A549 treated with AZD9567 at 1 μM for 4 hours (cell line): ENCODE data around the gene NRN1L. TPM values are rescaled to one million over a fixed set of nuclear protein-coding genes. Genes with fewer than 3 reads are reported as not detected.

Experiments
- total RNA-seq: library from RNA; stranded (reverse); fragments of 200-300 nt; extraction: Qiagen RNA extraction; gene quantifications from 5 replicates; pipeline ENCODE4 v1.2.3, GENCODE V29; 2022; ENCODE audit not compliant: insufficient read depth

The NRN1L gene
- total RNA-seq, result 0.29 to 0.37 TPM in 2 of 5 replicates, not detected in the others

GRCh38 chr16:67884684-67885083 lies at the start of gene NRN1L:
NRN1L (plus strand) TSS chr16:67884885; CDS start chr16:67884904, 19 bp downstream.

GRCh38 chr16:67841816-67842508 lies 42.7 kb upstream of the NRN1L start, which contains the start of gene THAP11:
THAP11 (plus strand) TSS chr16:67842320; CDS start chr16:67842555, 235 bp downstream.

GRCh38 chr16:67846320-67847063 lies 38.2 kb upstream of the NRN1L start, which contains the start of gene NUTF2:
NUTF2 (plus strand) TSS chr16:67846933; CDS start chr16:67865131, 18,198 bp downstream.

DNA sequence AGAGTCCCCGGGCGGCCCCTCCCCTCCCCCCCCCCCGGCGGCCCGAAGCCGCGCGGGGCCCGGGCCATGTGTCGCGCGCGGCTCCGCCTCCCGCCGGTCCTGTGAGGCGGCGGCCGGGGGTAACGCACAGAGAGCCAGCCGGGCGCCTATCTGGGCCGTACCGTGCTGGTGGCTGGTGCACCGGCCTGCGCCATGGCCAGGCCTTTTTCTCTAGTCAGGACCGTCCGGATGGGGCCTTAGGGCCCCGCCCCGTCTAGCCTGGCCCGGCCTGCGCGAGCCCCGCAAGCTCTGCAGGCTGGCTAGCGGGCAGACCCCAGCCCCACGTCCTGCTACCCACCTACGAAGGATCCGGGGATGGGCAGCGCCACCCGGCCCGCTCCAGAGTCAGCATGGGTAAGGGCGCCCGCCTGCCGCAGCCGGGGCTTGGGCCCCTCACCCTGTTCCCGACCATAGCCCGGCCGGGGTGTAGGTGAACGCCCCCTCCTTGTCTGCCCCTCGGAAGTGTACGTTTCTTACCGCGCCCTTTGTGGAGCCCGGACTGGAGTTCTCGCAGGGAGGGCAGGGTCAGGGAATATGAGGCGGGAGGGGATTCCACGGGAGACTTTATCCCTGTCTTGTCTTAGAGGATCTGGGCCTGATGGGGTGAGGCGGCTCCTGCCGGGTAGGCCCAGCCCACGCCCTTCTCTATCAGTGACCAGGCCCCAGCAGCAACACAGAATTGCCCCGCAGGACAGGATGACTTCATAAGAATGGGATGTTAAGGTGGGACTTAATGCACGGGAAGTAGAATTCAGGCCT lies 37.4 kb upstream of the NRN1L start, which contains the start of gene CENPT:
Gene CENPT (minus strand): TSS at position 630 of the 798 bp plus-strand sequence. CDS start 13,834 bp downstream, outside the sequence.

DNA sequence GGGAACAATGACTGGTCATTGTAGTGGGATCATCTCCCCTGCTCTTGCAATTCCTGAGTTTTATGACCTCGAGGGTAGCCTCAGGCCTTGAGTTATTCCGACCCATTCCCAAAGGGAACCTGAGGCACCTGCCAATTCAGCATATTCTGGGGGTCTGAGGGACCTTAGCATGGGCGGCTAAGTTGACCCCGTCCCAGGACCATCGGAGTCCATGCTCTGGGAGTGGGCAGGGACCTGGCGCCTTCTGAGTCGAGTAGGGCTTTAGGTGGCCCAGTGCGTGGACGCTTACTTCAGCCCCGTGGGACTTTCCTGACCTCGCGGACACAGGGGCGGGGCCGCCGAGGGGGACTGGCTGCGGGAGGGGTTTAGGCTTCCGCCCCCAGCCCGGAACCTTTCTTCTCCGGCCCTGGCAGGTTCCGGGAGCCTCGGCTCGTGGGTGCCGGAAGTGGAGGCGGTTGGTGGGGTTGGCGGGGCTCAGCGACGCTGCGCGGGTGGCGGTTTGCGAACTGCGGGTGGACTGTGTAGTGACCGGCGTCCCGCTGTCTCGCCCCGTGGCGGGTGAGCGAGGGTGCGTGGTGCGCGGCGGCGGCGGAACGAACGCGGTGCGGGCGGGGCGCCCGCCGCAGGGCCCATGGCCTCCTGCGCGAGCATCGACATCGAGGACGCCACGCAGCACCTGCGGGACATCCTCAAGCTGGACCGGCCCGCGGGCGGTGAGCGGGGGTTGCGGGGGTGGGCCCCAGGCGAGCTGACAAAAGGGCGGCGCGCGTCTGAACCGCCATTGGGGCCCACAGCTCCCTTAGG lies 11.9 kb upstream of the NRN1L start, which contains the start of gene EDC4:
Gene EDC4 (plus strand): TSS at position 422 of the 804 bp plus-strand sequence. CDS start 210 bp downstream, at position 632.

DNA sequence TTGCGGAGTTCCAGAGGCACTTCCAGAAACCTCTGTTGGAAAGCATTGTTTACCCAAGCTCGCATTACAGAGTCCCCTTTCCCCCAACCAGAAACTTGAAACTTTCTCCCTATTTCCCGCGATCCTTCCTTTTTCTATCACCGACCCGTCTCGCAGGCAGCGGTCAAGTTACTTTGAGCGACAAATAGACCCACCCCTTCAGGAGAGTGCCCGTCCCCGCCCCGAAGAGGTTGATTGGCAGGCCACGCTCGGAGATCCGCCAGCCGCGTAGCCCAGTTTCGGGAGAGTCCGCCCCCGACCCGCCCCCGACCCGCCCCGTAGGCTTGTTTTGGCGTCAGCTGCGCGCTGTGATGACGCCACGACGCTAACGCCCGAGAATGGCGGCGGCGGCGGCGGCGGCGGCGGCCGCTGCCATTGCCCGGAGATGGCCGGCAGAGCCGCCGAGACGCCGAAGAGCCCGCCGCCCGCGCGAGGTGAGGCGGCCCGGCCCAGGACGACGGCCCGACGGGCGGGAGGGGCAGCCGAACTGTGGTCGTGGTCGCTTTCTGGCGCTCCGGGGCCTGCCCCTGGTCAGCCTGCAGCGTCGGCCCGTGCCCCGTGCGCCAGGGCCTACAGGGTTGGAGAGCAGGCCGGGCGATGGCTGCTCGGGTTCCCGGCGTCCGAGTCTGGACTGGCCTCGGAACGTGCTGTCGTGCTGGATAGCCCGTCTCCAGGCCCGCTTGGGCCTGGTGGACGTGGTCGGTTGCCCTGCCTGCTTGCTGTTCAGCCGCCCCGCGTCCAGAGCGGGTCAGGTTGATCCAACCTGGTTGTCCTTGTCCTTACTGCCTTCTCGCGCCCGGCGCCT lies 8.4 kb downstream of the NRN1L start, which contains the start of gene PSKH1:
Gene PSKH1 (plus strand): TSS at position 356 of the 844 bp plus-strand sequence. CDS start 15,496 bp downstream, outside the sequence.

GRCh38 chr16:67931712-67932461 lies 47.2 kb downstream of the NRN1L start, which contains the start of gene CTRL:
CTRL (minus strand) TSS chr16:67931862; CDS start chr16:67931852, 10 bp downstream.

Other genes with a start within 250 kb of the NRN1L start
- 0.62 to 2.4 TPM (median 2.1 TPM) in 5 replicates for gene CARMIL2, start 239.7 kb upstream of the NRN1L start, total RNA-seq
- gene ACD, start 224.6 kb upstream of the NRN1L start, total RNA-seq, result 34.7 to 38.7 TPM (median 36.6 TPM) in 5 replicates
- 1.8 to 2.2 TPM (median 2.1 TPM) in 4 of 5 replicates, not detected in the other for gene PARD6A, start 223.9 kb upstream of the NRN1L start, total RNA-seq
- 3.3 to 12.0 TPM (median 10.3 TPM) in 5 replicates for gene ENKD1, start 218.1 kb upstream of the NRN1L start, total RNA-seq
- 0.10 to 0.20 TPM in 2 of 5 replicates, not detected in the others for gene C16orf86, start 218.1 kb upstream of the NRN1L start, total RNA-seq
- gene GFOD2, start 165.6 kb upstream of the NRN1L start, total RNA-seq, result 8.9 to 18.3 TPM (median 17.8 TPM) in 5 replicates
- gene RANBP10, start 78.3 kb upstream of the NRN1L start, total RNA-seq, result 9.5 to 10.9 TPM (median 10.2 TPM) in 5 replicates
- 0.33 to 0.85 TPM (median 0.43 TPM) in 4 of 5 replicates, not detected in the other for gene TSNAXIP1, start 78.0 kb upstream of the NRN1L start, total RNA-seq
- 23.4 to 41.0 TPM (median 38.1 TPM) in 5 replicates for gene THAP11, start 42.6 kb upstream of the NRN1L start, total RNA-seq
- gene NUTF2, start 38.0 kb upstream of the NRN1L start, total RNA-seq, result 234 to 376 TPM (median 237 TPM) in 5 replicates
- gene CENPT, start 37.2 kb upstream of the NRN1L start, total RNA-seq, result 27.5 to 32.3 TPM (median 31.8 TPM) in 5 replicates
- gene EDC4, start 11.8 kb upstream of the NRN1L start, total RNA-seq, result 38.5 to 68.1 TPM (median 65.8 TPM) in 5 replicates
- gene PSKH1, start 8.4 kb downstream of the NRN1L start, total RNA-seq, result 11.1 to 20.4 TPM (median 15.9 TPM) in 5 replicates
- gene CTRL, start 47.0 kb downstream of the NRN1L start, total RNA-seq, result 1.3 to 3.3 TPM (median 1.8 TPM) in 5 replicates
- gene PSMB10, start 52.0 kb downstream of the NRN1L start, total RNA-seq, result 33.9 to 55.6 TPM (median 53.0 TPM) in 5 replicates
- 3.2 to 14.0 TPM (median 12.7 TPM) in 5 replicates for gene LCAT, start 59.2 kb downstream of the NRN1L start, total RNA-seq
- 20.5 to 37.5 TPM (median 34.2 TPM) in 5 replicates for gene SLC12A4, start 83.8 kb downstream of the NRN1L start, total RNA-seq
- not detected in 5 replicates for gene DPEP3, start 95.6 kb downstream of the NRN1L start, total RNA-seq
- gene DPEP2, start 114.6 kb downstream of the NRN1L start, total RNA-seq, result not detected in 5 replicates
- not detected in 5 replicates for gene DPEP2NB, start 131.0 kb downstream of the NRN1L start, total RNA-seq
- gene DDX28, start 138.3 kb downstream of the NRN1L start, total RNA-seq, result 17.5 to 22.0 TPM (median 21.0 TPM) in 5 replicates
- 14.9 to 17.4 TPM (median 15.9 TPM) in 5 replicates for gene DUS2, start 138.4 kb downstream of the NRN1L start, total RNA-seq
- gene NFATC3, start 200.5 kb downstream of the NRN1L start, total RNA-seq, result 14.4 to 17.5 TPM (median 15.0 TPM) in 5 replicates